ENCODE measurements around the gene ANKRD44.

- TF ChIP-seq POLR2A (IDR thresholded peaks at IDR 0.05; ENCODE audit: extremely low read depth, insufficient read length) (no peak), MYC (IDR thresholded peaks at IDR 0.05; ENCODE audit: low read depth, low read length) (no peak)
- TF ChIP-seq, protein P1, sequence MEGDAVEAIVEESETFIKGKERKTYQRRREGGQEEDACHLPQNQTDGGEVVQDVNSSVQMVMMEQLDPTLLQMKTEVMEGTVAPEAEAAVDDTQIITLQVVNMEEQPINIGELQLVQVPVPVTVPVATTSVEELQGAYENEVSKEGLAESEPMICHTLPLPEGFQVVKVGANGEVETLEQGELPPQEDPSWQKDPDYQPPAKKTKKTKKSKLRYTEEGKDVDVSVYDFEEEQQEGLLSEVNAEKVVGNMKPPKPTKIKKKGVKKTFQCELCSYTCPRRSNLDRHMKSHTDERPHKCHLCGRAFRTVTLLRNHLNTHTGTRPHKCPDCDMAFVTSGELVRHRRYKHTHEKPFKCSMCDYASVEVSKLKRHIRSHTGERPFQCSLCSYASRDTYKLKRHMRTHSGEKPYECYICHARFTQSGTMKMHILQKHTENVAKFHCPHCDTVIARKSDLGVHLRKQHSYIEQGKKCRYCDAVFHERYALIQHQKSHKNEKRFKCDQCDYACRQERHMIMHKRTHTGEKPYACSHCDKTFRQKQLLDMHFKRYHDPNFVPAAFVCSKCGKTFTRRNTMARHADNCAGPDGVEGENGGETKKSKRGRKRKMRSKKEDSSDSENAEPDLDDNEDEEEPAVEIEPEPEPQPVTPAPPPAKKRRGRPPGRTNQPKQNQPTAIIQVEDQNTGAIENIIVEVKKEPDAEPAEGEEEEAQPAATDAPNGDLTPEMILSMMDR (IDR thresholded peaks at IDR 0.05; ENCODE audit: low read depth, low read length): no peak
- TF ChIP-seq, protein P2, sequence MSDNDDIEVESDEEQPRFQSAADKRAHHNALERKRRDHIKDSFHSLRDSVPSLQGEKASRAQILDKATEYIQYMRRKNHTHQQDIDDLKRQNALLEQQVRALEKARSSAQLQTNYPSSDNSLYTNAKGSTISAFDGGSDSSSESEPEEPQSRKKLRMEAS (IDR thresholded peaks at IDR 0.05; ENCODE audit: low read depth, low read length): no peak
Observed at GRCh38 chr2:197208024-197208423, 102.6 kb downstream of the ANKRD44 start.

Measured in NB4 (cell line).